Activated T-cell treated with anti-CD3 and anti-CD28 coated beads for 1 hour (primary cell): ENCODE data around the gene FSCB.
"Not testable (repeated sequence)": the region's sequence is repeated elsewhere in the genome, so short reads cannot be mapped to it uniquely, and the experiment has no call there.

Experiments
- DNase-seq: peaks from one replicate; pipeline ENCODE4 v3.0.0-alpha.2; 2020; ENCODE audit warnings: low read depth

Gene FSCB

GRCh38 chr14:44507183-44507582 lies at the start of gene FSCB:
Gene FSCB, minus strand, starts transcription at chr14:44507283. Its CDS starts 296 bp downstream, at chr14:44506987.
- no peak for DNase-seq

- DNase-seq, result no peak
Measured at GRCh38 chr14:44531658-44532057, 24.6 kb upstream of the FSCB start.

GRCh38 chr14:44530475-44530874 lies 23.4 kb upstream of the FSCB start:
- no peak for DNase-seq

- no peak for DNase-seq
Measured at GRCh38 chr14:44529026-44529425, 21.9 kb upstream of the FSCB start.

GRCh38 chr14:44528180-44528579 lies 21.1 kb upstream of the FSCB start:
- DNase-seq, result no peak

GRCh38 chr14:44525237-44525636 lies 18.2 kb upstream of the FSCB start:
- no peak for DNase-seq

GRCh38 chr14:44515668-44516067 lies 8.6 kb upstream of the FSCB start:
- DNase-seq, result not testable (repeated sequence)

- no peak for DNase-seq
Measured at GRCh38 chr14:44508834-44509233, 1.8 kb upstream of the FSCB start.

- DNase-seq, result no peak
Measured at GRCh38 chr14:44505588-44505987, 1.5 kb downstream of the FSCB start.

GRCh38 chr14:44497148-44497547 lies 9.9 kb downstream of the FSCB start:
- no peak for DNase-seq

GRCh38 chr14:44494137-44494536 lies 12.9 kb downstream of the FSCB start:
- no peak for DNase-seq

- DNase-seq, result no peak
Measured at GRCh38 chr14:44490966-44491365, 16.1 kb downstream of the FSCB start.

- DNase-seq, result no peak
Measured at GRCh38 chr14:44477953-44478352, 29.1 kb downstream of the FSCB start.

- DNase-seq, result no peak
Measured at GRCh38 chr14:44468771-44469170, 38.3 kb downstream of the FSCB start.

- no peak for DNase-seq
Measured at GRCh38 chr14:44463356-44464004, 43.6 kb downstream of the FSCB start.

GRCh38 chr14:44462381-44462780 lies 44.7 kb downstream of the FSCB start:
- no peak for DNase-seq

- DNase-seq, result no peak
Measured at GRCh38 chr14:44461811-44462210, 45.3 kb downstream of the FSCB start.
